Endometrium (tissue), 2 donors: ENCODE results near the gene TOR1AIP2.
"Not testable (repeated sequence)": the region's sequence is repeated elsewhere in the genome, so short reads cannot be mapped to it uniquely, and the experiment has no call there.

ENCODE experiments used
- FAIRE-seq: peaks from 2 replicates; lab custom pipeline; 2012; peaks lifted over from hg19 to GRCh38; lab: Jason Lieb, UNC
- donor health status: control.
- donor health status: control.

The TOR1AIP2 gene

GRCh38 chr1:179875596-179876299 is 1.9 kb downstream of the TOR1AIP2 start:
- FAIRE-seq, result no peak

- no peak for FAIRE-seq
Measured at GRCh38 chr1:179873438-179873851, 4.2 kb downstream of the TOR1AIP2 start.

- no peak for FAIRE-seq
Measured at GRCh38 chr1:179872558-179872957, 5.0 kb downstream of the TOR1AIP2 start.

GRCh38 chr1:179871940-179872339 is 5.7 kb downstream of the TOR1AIP2 start:
- no peak for FAIRE-seq

GRCh38 chr1:179870870-179871269 is 6.7 kb downstream of the TOR1AIP2 start:
- no peak for FAIRE-seq

- no peak for FAIRE-seq
Measured at GRCh38 chr1:179867493-179868330, 9.9 kb downstream of the TOR1AIP2 start.

GRCh38 chr1:179866616-179867015 is 11.0 kb downstream of the TOR1AIP2 start:
- FAIRE-seq, result no peak

GRCh38 chr1:179865377-179865776 is 12.2 kb downstream of the TOR1AIP2 start:
- no peak for FAIRE-seq

GRCh38 chr1:179860652-179861051 is 17.0 kb downstream of the TOR1AIP2 start:
- FAIRE-seq, result no peak

GRCh38 chr1:179857009-179857408 is 20.6 kb downstream of the TOR1AIP2 start:
- no peak for FAIRE-seq

- no peak for FAIRE-seq
Measured at GRCh38 chr1:179856296-179856695, 21.3 kb downstream of the TOR1AIP2 start.

- FAIRE-seq, result not testable (repeated sequence)
Measured at GRCh38 chr1:179855831-179856230, 21.8 kb downstream of the TOR1AIP2 start.

GRCh38 chr1:179853102-179853501 is 24.5 kb downstream of the TOR1AIP2 start:
- no peak for FAIRE-seq

GRCh38 chr1:179848233-179848632 is 29.4 kb downstream of the TOR1AIP2 start:
- FAIRE-seq, result no peak

- no peak for FAIRE-seq
Measured at GRCh38 chr1:179840107-179840506, 37.5 kb downstream of the TOR1AIP2 start.

GRCh38 chr1:179836686-179837445 is 40.7 kb downstream of the TOR1AIP2 start:
- not testable (repeated sequence) for FAIRE-seq

GRCh38 chr1:179831852-179832699 is 45.5 kb downstream of the TOR1AIP2 start:
- no peak for FAIRE-seq

GRCh38 chr1:179831225-179831624 is 46.4 kb downstream of the TOR1AIP2 start:
- FAIRE-seq, result no peak

GRCh38 chr1:179828554-179829110 is 49.0 kb downstream of the TOR1AIP2 start:
- no peak for FAIRE-seq

- no peak for FAIRE-seq
Measured at GRCh38 chr1:179826626-179827280, 50.9 kb downstream of the TOR1AIP2 start.
